Vagina (tissue), 2 donors: Measurements from ENCODE around the gene ADAMTSL1.

Source experiments
- CTCF ChIP-seq, 3 experiments: fragments of 450-650 bp in 2 of 3; fragments of 200-600 bp in 1 of 3; sonication (generic) in 1 of 3; IDR thresholded peaks; one replicate each; pipeline ENCODE4 v1.5.1; 2017 to 2019; ENCODE audit warnings: antibody characterized with exemption in 3 of 3, mild to moderate bottlenecking in 2 of 3, moderate library complexity in 2 of 3
- POLR2A ChIP-seq, 2 donors: fragments of 450-650 bp; IDR thresholded peaks; one replicate each; pipeline ENCODE4 v1.6.1; 2017; ENCODE audit warnings: antibody characterized with exemption in 2 of 2, mild to moderate bottlenecking in 2 of 2, moderate library complexity in 2 of 2
- POLR2AphosphoS5 ChIP-seq, 2 donors: sonication (generic); formaldehyde crosslinking; IDR thresholded peaks; one replicate each; pipeline ENCODE4 v1.9.0; 2017; ENCODE audit warnings: antibody characterized with exemption in 2 of 2, mild to moderate bottlenecking in 2 of 2, low read depth in 1 of 2; ENCODE audit not compliant: insufficient read depth in 1 of 2

- TF ChIP-seq CTCF (IDR thresholded peaks at IDR 0.05) (no peak), POLR2AphosphoS5 (IDR thresholded peaks at IDR 0.05; ENCODE audit: insufficient read depth in 1 of 2, low read depth in 1 of 2) (no peak), POLR2A (IDR thresholded peaks at IDR 0.05) (no peak)
Measured at GRCh38 chr9:18847576-18848275, 373.8 kb downstream of the ADAMTSL1 start.
